PC-9 (cell line): ENCODE measurements around the gene TLN1.

Source experiments
- EZH2 ChIP-seq: fragments of 200-600 bp; sonication (generic); IDR thresholded peaks from 2 replicates; pipeline ENCODE4 v1.8.0; 2017; ENCODE audit warnings: antibody characterized with exemption, low read depth
- TF ChIP-seq, protein P1 (sequence below): fragments of 200-600 bp; sonication (generic); conservative IDR thresholded peaks from 2 replicates; pipeline ENCODE4 v1.6.1; 2017; ENCODE audit warnings: mixed run types, antibody characterized with exemption, mild to moderate bottlenecking, moderate library complexity

DNA sequence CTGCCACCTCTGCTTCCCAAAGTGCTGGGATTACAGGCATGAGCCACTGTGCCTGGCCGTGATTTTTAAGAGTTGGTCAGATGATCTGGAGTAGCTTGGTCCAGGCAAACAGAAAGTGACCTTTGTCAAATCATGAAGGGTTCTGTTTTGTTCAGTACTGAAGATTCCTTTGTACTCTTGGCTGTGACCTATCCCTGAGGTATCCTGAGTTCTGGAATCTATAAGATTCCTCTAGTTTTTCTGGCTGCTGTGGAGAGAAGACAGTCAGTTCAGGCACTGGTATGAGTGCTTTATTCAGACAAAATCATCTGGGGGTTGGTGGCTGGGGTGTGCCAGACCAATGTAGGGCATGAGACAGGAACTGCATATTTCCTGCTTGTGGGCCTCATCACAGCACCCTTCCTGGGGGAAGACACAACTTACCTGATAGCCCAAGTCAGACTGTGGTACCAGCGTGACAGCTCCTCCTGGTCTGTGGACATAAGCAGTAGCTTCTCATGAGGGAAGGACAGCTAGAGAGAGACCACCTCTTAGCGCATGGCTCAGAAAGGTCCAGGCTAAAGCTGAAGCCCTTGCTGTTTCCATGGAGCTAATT lies 70.1 kb downstream of the TLN1 start:
- TF ChIP-seq, protein P1, sequence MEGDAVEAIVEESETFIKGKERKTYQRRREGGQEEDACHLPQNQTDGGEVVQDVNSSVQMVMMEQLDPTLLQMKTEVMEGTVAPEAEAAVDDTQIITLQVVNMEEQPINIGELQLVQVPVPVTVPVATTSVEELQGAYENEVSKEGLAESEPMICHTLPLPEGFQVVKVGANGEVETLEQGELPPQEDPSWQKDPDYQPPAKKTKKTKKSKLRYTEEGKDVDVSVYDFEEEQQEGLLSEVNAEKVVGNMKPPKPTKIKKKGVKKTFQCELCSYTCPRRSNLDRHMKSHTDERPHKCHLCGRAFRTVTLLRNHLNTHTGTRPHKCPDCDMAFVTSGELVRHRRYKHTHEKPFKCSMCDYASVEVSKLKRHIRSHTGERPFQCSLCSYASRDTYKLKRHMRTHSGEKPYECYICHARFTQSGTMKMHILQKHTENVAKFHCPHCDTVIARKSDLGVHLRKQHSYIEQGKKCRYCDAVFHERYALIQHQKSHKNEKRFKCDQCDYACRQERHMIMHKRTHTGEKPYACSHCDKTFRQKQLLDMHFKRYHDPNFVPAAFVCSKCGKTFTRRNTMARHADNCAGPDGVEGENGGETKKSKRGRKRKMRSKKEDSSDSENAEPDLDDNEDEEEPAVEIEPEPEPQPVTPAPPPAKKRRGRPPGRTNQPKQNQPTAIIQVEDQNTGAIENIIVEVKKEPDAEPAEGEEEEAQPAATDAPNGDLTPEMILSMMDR, result no peak
- TF ChIP-seq EZH2, result no peak
